Activated naive CD4-positive, alpha-beta T cell (primary cell): ENCODE data around the gene GPA33.

ENCODE experiments used
- DNase-seq, 4 experiments: peaks; one replicate each; lab custom pipeline; 2025; lab: John Stamatoyannopoulos, UW

Gene GPA33

DNA sequence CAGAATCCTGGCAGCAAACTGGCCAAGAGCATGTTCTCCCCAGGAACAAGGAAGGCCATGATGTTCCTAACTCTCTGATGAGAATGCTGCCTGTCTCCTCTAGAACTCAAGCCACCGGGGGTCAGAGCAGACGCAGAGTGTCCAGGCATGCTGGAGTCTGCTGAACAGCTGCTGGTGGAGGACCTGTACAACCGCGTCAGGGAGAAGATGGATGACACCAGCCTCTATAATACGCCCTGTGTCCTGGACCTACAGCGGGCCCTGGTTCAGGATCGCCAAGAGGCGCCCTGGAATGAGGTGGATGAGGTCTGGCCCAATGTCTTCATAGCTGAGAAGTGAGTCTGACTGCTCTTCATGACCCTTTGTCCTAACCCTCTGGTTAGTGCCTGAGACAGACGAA lies 27.0 kb upstream of the GPA33 start:
- DNase-seq: no peak

DNA sequence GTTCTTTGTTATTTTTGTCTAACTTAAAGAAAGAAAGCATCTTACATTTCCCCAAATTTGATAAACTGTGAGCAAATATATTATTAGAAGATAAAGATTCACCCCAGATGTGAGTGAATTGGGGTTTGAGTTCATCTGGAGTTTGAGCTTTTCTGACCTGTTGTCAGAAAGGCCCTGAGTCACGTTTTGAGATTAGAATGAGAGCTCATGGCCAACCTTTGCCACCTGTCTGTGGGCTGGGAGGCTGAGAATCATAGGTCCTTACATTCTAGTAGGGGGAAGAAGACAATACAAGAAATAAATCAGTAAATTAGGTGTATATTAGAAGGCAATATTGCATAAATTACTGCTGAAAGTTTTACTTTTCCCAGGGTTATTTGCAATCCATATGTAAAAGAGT lies 26.0 kb upstream of the GPA33 start:
- no peak for DNase-seq

DNA sequence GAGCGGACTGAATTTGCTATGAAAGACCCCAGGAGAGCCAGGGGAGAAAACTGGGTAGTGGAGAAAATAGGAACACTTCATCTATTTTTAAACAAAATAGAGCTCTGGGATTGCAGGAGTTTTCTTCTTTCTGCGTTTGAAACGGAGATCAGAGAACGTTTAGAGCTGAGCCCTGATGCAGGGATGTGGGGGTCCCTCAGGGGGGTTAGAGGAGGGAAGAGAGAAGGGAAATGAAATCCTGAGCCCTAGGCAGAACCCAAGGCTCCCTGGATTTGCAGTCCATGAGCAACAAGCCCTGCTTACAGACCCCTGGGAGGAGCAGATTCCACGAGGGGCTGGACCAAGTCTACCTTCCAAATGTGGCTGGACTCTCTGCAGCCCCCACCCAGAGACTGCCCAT lies 25.5 kb upstream of the GPA33 start:
- DNase-seq: no peak

DNA sequence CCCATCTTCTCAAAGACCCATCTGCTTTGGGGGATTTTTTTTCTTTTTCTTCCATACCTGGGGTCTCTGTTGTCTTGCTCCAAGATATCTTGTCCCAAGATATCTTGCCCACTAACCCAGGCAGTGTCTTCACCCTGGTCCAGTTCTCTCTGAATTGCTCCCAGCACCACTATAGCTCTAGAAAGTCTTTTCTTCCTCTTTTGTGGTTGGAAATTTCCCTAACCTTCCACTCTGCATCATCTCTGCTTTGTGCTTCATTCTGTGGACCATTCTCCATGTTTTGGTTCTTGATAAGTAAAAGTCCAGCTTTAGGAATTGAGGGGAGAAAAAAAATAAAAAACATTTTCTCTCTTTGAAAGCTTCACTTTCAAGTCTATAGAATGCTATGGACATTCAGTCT lies 24.5 kb upstream of the GPA33 start:
- DNase-seq: no peak

DNA sequence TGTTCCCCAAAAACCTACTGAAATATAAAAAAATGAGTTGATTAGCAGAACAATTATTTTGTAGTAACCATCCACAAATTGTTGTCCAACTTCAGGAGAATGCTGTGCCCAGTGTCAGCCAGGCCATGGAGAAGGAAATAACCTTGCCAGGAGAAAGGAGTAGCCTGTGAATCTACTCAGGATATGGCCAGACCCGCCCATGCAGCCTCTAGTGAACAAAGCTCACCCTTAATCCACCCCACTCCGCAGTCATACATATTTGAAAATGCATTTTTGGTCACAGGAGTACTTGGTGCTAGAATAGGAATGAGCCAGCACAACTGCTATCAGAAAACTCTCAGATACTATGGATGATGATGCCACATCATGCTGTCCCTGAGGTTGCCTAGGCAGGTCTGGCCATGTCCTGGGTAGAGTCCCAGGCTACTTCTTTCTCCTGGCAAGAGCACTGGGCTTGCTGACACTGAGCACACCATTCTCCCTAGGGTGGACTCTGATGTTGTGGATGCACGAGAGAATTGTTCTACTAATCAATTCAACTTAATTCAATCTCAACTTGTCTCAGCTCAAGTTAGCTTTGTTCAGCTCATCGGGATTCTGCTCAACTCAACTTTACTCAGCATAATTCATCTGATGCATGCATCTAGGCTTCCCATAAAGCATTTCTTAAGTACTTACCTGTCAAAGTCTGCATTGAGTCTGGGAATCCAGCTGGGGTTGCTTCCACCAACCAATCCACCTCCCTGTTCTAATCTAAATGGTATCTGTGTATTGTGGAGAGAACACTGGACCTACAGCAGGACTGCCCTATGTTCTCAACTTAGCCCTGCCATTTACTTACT lies 21.9 kb upstream of the GPA33 start:
- no peak for DNase-seq

DNA sequence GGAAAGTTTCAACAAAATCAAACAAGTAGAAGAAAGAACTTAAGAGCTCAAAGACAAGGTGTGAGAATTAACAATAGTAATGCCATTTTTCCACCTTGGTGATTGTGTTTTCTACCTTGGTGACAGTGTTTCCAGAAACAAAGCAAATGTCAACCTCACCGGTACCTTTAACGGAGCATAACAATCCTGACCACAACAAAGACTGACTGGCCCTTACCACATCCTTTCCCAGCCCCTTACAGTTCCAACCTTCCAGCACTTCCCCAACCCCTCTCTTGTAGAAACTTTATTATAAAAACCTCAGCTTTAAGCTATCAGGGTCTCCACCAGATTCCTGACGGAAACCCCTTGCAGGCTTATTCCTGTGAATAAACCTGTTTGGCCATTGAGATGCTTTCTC lies 20.4 kb upstream of the GPA33 start:
- no peak for DNase-seq

DNA sequence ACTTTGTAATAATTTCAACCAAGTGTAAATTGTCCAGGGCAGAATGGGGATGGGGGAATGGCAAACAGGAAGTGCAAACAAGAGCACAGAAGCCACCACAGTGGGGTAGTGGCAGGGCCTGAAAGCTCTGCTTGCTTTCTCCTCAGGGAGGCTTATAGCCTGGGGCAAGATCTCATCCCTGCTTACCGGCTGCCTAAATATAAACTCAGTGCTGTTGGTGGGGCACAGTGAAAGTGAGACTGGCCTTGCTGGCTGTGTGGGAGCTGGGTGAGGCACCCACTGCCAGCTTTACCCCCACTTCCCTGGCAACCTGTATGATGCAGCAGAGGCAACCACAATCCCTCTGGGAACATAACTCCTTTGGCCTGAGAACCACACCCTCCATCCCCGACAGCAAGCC lies 18.9 kb upstream of the GPA33 start:
- DNase-seq: no peak

DNA sequence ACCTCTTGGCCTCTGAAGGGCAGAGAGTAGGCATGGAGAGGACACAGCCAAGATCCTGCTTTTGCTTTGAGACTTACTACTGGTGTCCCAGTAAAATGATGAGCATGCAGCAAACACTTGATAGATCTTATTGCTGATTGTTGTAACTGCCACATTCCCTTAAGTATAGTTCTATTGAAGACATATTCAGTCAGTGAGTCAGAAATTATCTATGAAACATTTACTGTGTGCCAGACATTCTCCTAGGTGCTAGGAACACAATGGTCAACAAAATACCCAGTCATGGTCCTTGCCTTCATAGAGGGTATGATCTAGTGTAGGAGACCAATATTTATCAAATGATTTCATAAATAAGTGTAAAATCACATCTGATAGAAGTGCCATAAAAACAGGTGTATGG lies 17.3 kb upstream of the GPA33 start:
- no peak for DNase-seq

DNA sequence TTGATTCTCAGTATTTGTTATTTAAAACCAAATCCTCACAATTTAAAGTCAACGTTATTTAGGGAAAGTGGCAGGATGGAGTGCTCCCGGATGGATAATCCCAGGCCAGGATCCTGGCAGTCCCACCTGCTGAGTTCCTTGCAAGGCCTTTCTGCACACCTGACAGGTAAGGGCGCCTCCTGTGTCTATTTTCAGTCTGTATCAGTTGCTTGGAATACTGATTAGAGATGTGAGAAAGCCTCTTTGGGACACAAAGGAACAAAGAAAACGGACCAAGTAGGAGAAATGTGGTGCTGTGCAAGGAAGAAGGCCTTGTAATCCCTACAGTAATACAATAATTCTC lies 15.9 kb upstream of the GPA33 start:
- DNase-seq: no peak

DNA sequence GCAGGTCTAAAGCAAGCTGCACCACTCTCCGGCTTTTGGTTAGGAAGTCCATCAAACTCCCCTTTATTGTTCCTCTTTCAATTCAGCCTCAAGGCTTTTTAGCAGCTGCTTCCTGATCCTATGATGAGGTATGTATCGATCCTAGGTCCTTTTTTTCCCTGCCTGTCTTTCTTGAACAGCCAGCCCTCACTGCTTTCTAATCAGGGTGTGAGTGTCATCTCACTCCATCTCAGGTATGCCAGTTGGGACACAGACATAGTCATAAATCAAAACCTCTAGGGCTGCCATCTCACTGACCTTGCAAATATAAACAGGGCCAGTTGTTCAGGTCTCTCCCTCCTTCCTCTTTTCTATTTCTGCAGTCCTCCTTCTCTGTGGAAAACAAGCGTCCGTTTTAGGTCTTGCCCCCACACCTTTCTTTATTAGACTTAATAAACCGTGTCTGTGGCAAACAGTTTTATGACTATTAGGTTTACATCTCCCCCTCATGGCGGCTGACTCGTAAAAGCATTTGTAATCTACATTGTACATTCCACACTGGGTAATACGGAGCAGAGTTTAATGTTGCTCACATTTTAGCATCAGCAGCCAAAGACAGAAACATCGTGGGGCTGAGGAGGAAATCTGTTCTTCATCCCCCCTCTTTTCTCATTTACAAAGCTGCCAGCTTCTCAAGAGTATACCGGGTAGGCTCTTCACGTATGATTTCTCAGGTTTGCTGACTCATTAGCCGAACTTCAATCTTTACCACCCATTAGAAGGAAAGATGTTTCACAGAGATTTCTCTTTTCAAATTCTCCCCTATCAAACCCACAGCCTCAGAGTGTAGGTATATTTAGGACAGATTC lies 15.3 kb upstream of the GPA33 start:
- no peak for DNase-seq

DNA sequence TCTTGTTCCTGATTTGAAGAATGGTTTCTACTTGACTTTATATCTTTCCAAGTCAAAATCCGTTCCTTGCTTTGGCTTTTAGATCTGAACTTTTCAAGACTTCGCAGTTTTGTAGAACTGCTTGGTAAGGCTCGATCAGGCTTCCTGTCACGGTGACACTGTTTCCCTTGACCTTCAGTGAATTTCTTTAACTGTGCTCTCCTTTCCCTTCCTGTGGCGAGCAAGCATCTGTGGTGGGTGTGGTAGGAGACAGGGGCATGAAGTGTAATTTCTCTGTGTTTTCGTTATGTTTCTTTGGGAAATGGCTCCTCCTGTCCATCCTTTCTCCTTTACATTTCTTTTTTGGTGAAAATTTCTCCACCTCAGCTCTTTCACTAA lies 14.1 kb upstream of the GPA33 start:
- no peak for DNase-seq

DNA sequence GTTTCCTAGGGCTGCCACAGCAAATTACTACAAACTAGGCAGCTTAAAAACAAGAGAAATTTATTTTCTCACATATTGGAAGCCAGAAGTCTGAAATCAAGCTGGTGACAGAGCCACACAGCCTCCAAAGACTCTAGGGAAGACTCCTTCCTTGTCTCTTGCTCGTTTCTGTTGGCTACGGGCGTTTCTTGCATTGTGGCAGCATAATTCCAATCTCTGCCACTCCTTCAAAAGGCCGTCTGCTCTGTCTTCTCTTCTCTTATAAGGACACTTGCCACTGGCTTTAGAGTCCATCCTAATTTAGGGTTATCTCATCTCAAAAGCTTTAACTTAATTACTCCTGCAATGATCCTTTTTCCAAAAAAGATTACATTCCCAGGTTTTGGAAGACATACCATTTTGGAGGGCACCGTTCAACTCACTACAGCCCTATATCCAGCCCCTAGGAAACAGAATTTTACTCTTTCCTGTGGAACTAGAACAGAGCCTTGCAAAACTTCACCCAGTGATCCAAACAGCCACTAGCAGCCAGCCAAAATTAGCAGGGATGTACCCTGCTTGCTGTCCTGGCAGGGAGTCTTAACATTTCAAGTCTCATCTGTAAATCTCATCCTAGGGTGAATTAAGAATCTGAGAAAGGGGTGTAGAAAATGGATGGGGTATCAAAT lies 12.9 kb upstream of the GPA33 start:
- DNase-seq: no peak

DNA sequence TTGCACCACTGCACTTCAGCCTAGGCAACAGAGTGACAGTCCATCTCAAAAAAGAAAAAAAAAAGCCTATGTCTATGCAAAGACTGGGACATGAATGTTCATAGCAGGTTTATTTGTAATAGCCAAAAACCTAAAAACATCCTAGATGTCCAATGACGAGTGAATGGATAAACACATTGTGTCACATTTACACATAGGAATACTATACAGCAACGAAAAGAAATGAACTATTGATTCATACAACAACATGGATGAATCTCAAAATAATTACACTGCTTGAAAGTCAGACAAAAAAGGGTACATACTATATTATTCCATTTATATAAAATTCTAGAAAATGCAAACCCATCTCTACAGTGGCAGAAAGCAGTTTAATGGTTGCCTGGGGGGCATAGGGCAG lies 11.6 kb upstream of the GPA33 start:
- DNase-seq: no peak

DNA sequence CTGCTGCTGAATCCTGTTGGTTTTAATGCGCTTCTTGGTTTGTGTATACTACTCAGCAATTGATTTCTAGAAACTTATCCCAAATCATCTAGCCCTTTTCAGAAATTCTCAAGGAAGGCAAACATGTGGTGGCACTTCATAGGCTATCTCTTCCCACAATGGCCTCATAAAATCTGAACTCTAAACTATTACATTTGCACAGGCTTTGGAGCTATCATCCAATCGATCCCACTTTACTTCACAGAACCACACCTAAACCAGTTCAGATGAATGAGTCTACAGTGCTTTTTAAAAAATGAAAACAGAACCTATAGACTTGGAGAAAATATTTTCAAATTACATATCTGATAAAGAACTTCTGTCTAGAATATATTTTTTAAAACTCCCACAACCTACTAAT lies 10.6 kb upstream of the GPA33 start:
- no peak for DNase-seq

DNA sequence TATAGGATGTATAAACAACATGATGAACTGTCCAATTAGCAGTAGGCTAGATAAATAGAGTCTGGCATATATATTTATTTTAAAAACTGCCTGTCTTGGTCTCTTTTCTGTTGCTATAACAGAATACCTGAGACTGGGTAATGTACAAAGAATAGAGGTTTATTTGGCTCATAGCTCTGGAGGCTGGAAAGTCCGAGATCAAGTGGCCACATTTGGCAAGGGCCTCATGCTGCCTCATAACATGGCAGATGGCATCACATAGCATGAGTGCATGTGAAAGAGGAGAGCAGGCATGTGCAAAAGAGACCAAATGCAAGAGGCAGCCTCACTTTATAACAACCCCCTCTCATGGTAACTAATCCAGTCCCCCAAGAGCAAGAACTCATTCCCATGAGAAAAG lies 9.7 kb upstream of the GPA33 start:
- no peak for DNase-seq

DNA sequence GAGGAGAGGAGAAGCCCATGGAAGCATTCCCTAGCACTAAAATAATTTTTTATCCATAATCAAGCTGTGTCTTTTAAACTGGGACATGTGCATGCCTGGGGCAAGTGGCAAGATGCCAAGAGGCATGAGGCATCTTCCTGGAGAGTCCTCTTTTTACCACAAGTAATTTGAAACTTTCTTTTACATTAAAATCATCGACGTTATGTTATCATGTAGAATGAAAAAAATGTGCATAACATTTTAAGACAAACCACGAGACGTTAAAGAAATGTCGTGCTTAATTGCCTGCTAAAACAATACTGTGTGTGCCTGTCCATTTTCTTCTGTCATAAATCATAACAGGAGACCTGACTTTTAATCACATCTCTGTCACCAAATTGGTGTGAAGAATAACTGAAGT lies 5.2 kb upstream of the GPA33 start:
- no peak for DNase-seq

DNA sequence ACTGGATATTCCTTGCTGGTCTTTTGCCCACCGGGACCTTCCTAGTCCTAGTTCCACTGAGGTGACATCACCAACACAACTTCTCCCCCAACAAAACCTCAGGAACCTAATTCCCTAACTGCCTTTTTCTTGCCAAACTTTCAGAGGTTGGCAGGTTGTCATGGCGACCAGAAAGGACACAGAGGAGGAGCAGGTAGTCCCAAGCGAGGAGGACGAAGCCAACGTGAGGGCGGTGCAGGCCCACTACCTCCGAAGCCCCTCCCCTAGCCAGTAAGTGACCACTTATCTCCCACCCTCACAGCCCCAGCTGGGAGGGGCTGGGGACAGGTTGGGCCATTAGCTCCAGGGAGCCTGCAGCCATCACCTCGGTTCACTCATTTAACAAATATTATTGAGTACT lies 4.5 kb upstream of the GPA33 start:
- DNase-seq: no peak

DNA sequence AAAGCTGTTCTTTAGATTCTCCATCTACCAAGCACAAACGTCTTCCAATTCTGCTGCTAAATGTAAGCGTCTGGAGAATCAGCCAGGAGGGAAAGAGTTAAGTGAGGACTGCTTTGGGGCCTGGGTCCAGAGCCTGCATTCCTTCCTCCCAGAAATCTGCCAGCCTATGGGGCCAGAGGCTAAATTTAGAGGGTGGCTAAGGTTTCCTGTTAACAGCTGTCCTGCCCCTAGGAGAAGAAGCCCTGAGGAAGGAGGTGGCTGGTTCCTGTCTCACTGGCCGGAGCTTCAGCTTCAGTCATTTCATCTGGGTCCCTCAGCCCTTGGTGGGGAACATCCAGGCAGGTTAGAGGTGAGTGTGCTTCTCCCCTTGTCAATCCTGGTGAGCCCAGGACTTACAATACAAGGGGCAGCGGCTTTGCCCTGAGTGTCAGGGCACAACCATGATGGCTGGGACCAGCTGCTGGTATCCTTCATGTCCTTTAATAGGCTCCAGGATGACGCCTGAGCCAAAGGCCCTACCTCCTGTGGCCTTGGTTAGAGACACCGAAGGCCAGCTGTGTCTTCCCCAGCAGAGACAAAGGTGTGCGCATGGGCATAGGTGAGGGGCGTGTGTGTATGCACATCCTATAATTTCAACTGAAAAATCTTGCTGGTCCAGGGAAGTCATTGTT lies 3.8 kb upstream of the GPA33 start, which contains the start of gene STYXL2:
TSS of gene STYXL2 (plus strand) at position 230 of the 671 bp plus-strand sequence. CDS start 775 bp downstream, outside the sequence.
- no peak for DNase-seq

DNA sequence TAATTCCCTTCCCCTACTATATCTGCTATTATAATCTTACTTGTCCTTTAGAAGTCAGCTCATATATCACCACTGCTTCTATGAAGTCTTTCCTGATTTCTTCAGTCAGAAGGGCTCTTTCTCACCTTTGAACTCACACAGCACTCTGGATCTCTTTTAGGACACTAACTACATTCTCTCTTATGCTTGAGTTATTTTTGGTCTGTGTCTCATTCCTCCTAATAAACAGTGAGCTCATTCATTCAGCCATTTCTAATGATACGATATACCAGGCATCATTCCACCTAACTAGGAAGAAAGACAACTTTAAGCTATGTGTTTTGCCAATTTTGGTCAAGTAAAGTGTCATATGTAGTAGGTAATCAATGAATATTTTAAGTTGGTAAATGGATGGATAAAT lies 2.5 kb upstream of the GPA33 start:
- no peak for DNase-seq

DNA sequence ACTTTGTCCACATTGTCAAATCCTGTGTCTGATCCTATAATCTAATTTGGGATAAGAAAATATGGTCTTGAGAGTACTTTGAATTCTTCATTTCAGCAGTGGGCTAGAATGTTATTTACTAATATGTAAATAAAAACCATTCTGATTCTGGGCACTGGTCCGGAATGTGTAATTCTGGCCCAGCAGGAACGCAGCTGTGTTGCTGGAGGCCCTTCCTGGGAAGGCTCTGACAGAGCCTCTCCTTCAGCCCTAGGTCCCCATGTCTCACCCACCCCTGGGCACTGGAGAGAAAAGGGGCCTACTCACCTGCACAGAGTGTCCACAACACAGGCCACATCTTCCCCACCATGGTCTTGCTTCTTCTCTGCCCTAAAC lies 251 bp downstream of the GPA33 start:
- DNase-seq: no peak

DNA sequence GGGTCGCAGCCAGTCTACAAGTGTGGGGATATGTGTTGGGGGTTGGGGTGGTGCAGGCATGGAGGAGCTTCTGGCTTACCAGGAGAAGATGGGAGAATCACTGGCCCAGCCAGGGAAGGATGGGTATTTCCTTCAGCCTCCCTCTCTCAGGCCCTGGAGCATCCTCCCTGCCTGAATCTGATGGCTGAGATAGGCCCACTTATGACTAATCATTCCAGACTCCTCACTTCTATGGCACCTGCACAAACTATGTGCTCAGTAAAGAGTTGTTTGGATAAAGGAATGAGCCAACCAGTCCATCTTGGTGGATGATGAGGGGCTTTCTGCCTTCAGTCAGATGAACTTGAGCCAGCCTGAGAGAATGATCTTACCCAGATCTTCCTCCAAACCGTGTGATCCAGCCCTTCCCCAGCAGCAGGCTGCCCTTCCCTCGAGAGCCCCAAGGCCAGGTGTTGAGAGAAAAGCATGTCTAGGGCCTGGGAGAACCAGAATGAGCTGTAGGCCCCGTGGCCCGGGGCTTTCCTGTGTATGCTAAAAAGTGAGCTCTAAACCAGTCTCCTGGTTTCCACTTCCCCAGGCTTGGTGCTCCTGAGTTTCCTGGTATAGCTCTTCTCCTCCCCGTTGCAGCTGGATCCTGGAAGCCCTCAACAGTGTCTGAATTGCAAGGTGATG lies 1.3 kb downstream of the GPA33 start:
- peak in 1 of 4 experiments; percentile 2 for DNase-seq

DNA sequence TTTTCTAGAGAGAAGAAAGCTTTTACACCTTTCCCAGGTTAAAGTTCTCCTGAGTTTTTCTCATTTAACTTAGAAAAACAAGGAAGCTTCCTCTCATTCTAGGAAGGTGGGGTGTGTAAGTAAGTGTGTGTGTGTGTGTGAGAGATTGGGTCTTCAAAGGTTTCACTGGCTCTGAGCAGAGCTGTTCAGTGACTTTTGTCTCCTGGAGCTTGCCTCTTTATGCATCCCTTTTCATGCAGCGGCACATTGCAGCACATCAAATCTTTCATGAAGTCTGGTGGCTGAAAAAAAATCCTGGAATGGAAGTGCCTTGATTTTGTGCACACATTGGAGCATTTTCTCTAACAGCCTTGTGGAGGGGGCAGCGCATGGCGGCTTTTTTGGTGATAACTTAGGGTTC lies 3.4 kb downstream of the GPA33 start:
- no peak for DNase-seq
